HepG2 (cell line): ENCODE data around the gene SSNA1. TPM values are rescaled to one million over a fixed set of nuclear protein-coding genes. Genes with fewer than 3 reads are reported as not detected.

Experiments used
- ERF ChIP-seq: IDR thresholded peaks from 2 replicates; pipeline ENCODE4 v1.6.1; 2018; ENCODE audit warnings: missing biosample characterization, missing genetic modification reagents
- HOXA7 ChIP-seq: sonication (generic); formaldehyde crosslinking; IDR thresholded peaks from 2 replicates; pipeline ENCODE4 v1.8.1; 2022; ENCODE audit warnings: mild to moderate bottlenecking, missing genetic modification reagents, moderate library complexity
- JUND ChIP-seq: sonication (generic); formaldehyde crosslinking; IDR thresholded peaks from 2 replicates; pipeline ENCODE4 v1.8.0; 2022; ENCODE audit warnings: mild to moderate bottlenecking, missing genetic modification reagents
- MAZ ChIP-seq, 2 experiments: sonication (generic) in 1 of 2; formaldehyde crosslinking in 1 of 2; IDR thresholded peaks; 2 replicates each; pipeline versions ENCODE4 v1.5.0 to v1.6.1; 2012 to 2020; ENCODE audit warnings: low read depth in 2 of 2, mild to moderate bottlenecking in 2 of 2, borderline replicate concordance in 1 of 2, improper control_type of control experiment in 1 of 2, low read length in 1 of 2, missing genetic modification reagents in 1 of 2, moderate library complexity in 1 of 2
- RORA ChIP-seq: sonication (generic); formaldehyde crosslinking; IDR thresholded peaks from 2 replicates; pipeline ENCODE4 v1.5.0; 2020; ENCODE audit warnings: mild to moderate bottlenecking, missing genetic modification reagents, moderate library complexity
- SALL1 ChIP-seq: sonication (generic); formaldehyde crosslinking; IDR thresholded peaks from 2 replicates; pipeline ENCODE4 v1.8.0; 2022; ENCODE audit warnings: mild to moderate bottlenecking, missing genetic modification reagents
- SRSF4 ChIP-seq: fragments of 200-400 bp; formaldehyde crosslinking; IDR thresholded peaks from one replicate; pipeline ENCODE4 v1.6.1; 2018; ENCODE audit warnings: mild to moderate bottlenecking, low read depth, low read length, moderate library complexity; ENCODE audit not compliant: poor library complexity, severe bottlenecking
- TCF7L2 ChIP-seq: IDR thresholded peaks from 2 replicates; pipeline ENCODE4 v1.6.1; 2011; ENCODE audit warnings: mild to moderate bottlenecking, low read depth, low read length, moderate library complexity
- ZBTB10 ChIP-seq: sonication (generic); formaldehyde crosslinking; IDR thresholded peaks from 2 replicates; pipeline ENCODE4 v1.4.0; 2020; ENCODE audit warnings: missing genetic modification reagents, borderline replicate concordance
- ZBTB39 ChIP-seq: sonication (generic); formaldehyde crosslinking; IDR thresholded peaks from 2 replicates; pipeline ENCODE4 v1.5.0; 2020; ENCODE audit warnings: missing genetic modification reagents
- ZKSCAN1 ChIP-seq: fragments of 150-350 bp; IDR thresholded peaks from 2 replicates; pipeline ENCODE4 v1.6.1; 2014; ENCODE audit warnings: low read length
- ZNF136 ChIP-seq: sonication (generic); formaldehyde crosslinking; IDR thresholded peaks from 2 replicates; pipeline ENCODE4 v1.8.1; 2022; ENCODE audit warnings: low read depth, mild to moderate bottlenecking, moderate library complexity, missing genetic modification reagents
- ZNF556 ChIP-seq: sonication (generic); formaldehyde crosslinking; IDR thresholded peaks from 2 replicates; pipeline ENCODE4 v1.4.0; 2020; ENCODE audit warnings: mild to moderate bottlenecking, missing genetic modification reagents, borderline replicate concordance
- ZNF580 ChIP-seq: IDR thresholded peaks from 2 replicates; pipeline ENCODE4 v1.6.1; 2016; ENCODE audit warnings: low read depth, borderline replicate concordance
- ZNF672 ChIP-seq: sonication (generic); formaldehyde crosslinking; IDR thresholded peaks from 2 replicates; pipeline ENCODE4 v1.8.1; 2022; ENCODE audit warnings: missing genetic modification reagents
- ZNF850 ChIP-seq: sonication (generic); formaldehyde crosslinking; conservative IDR thresholded peaks from 2 replicates; pipeline ENCODE4 v1.9.0; 2021; ENCODE audit warnings: mild to moderate bottlenecking, missing genetic modification reagents
- ZZZ3 ChIP-seq: sonication (generic); formaldehyde crosslinking; IDR thresholded peaks from 2 replicates; pipeline ENCODE4 v1.4.0; 2020; ENCODE audit warnings: missing genetic modification reagents, mild to moderate bottlenecking, borderline replicate concordance
- polyA plus RNA-seq, 8 experiments: library from polyadenylated mRNA; depleted of rRNA in 3 of 8; stranded (reverse) in 7 of 8; unstranded in 1 of 8; fragments of >200 nt; fragmentation: Illumina TruSeq in 4 of 8; extraction: Trizol in 4 of 8; gene quantifications; 2 replicates each; pipeline versions ENCODE4 v1.2.1 to v1.2.3, GENCODE V29; 2011 to 2016; ENCODE audit warnings: low read depth in 4 of 8, missing spikeins in 1 of 8, mixed read lengths in 1 of 8; ENCODE audit not compliant: insufficient read depth in 1 of 8
- total RNA-seq, 5 experiments: library from RNA; depleted of rRNA; stranded (reverse); fragments of >200 nt; fragmentation: Illumina TruSeq; extraction: Trizol; gene quantifications; 2 replicates each; pipeline ENCODE4 v1.2.3, GENCODE V29; 2016; ENCODE audit warnings: low read depth in 1 of 5
- TF ChIP-seq, protein P1 (sequence below): sonication (generic); formaldehyde crosslinking; IDR thresholded peaks from 2 replicates; pipeline ENCODE4 v1.4.0; 2020; ENCODE audit warnings: missing genetic modification reagents; ENCODE audit errors: not compliant biosample characterization
- TF ChIP-seq, protein P2 (sequence below): sonication (generic); formaldehyde crosslinking; IDR thresholded peaks from 2 replicates; pipeline ENCODE4 v1.5.1; 2020; ENCODE audit warnings: mild to moderate bottlenecking, missing genetic modification reagents

The SSNA1 gene
- total and polyA plus RNA-seq, 2 of the 13 experiments (the other 11 are each of a cell fraction or from before 2014, with no cell fraction given): 35.9 to 49.4 TPM

- TF ChIP-seq, protein P1, sequence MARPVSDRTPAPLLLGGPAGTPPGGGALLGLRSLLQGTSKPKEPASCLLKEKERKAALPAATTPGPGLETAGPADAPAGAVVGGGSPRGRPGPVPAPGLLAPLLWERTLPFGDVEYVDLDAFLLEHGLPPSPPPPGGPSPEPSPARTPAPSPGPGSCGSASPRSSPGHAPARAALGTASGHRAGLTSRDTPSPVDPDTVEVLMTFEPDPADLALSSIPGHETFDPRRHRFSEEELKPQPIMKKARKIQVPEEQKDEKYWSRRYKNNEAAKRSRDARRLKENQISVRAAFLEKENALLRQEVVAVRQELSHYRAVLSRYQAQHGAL (CRISPR knock-in tag): no peak
- TF ChIP-seq ZNF580 (CRISPR knock-in tag) (peak; percentile 75; the same call in 1 of the 2 replicates), MAZ (IDR thresholded peaks at IDR 0.05; ENCODE audit: borderline replicate concordance, low read depth, low read length) (no peak; the same call in none of the 2 replicates), MAZ (CRISPR knock-in tag; IDR thresholded peaks at IDR 0.05; ENCODE audit: low read depth) (peak; percentile 86), ZZZ3 (CRISPR knock-in tag) (no peak), ZNF136 (CRISPR knock-in tag) (no peak), RORA (CRISPR knock-in tag) (no peak), ZBTB10 (CRISPR knock-in tag) (peak; percentile 54; the same call in 1 of the 2 replicates), SRSF4 (no peak), JUND (no peak), ZBTB39 (CRISPR knock-in tag) (no peak), SALL1 (CRISPR knock-in tag) (peak; percentile 77), ZKSCAN1 (no peak), HOXA7 (CRISPR knock-in tag) (no peak), ZNF556 (CRISPR knock-in tag) (no peak; the same call in 1 of the 2 replicates), ZNF672 (CRISPR knock-in tag) (no peak), TCF7L2 (no peak), ERF (peak; percentile 90), ZNF850 (no peak)
- TF ChIP-seq, protein P2, sequence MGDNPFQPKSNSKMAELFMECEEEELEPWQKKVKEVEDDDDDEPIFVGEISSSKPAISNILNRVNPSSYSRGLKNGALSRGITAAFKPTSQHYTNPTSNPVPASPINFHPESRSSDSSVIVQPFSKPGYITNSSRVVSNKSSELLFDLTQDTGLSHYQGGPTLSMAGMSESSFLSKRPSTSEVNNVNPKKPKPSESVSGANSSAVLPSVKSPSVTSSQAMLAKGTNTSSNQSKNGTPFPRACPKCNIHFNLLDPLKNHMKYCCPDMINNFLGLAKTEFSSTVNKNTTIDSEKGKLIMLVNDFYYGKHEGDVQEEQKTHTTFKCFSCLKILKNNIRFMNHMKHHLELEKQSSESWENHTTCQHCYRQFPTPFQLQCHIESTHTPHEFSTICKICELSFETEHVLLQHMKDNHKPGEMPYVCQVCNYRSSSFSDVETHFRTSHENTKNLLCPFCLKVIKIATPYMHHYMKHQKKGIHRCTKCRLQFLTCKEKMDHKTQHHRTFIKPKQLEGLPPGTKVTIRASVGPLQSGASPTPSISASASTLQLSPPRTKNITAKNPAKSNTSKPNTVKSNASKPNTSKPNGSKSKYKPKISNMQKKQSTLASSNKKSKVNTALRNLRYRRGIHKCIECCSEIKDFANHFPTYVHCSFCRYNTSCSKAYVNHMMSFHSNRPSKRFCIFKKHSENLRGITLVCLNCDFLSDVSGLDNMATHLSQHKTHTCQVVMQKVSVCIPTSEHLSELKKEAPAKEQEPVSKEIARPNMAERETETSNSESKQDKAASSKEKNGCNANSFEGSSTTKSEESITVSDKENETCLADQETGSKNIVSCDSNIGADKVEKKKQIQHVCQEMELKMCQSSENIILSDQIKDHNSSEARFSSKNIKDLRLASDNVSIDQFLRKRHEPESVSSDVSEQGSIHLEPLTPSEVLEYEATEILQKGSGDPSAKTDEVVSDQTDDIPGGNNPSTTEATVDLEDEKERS (CRISPR knock-in tag): peak; percentile 76
Measured at GRCh38 chr9:137200311-137201204, 12.1 kb downstream of the SSNA1 start, which contains the start of gene TPRN (continued).
